HG02870 (cell line): ENCODE measurements around the gene RAB7B.

Experiments used
- ATAC-seq: cut with Tn5 transposase; IDR thresholded peaks from one replicate; pipeline ENCODE4 v1.9.1; 2021; ENCODE audit warnings: mild to moderate bottlenecking, moderate library complexity; ENCODE audit not compliant: unreplicated experiment

Gene RAB7B

DNA sequence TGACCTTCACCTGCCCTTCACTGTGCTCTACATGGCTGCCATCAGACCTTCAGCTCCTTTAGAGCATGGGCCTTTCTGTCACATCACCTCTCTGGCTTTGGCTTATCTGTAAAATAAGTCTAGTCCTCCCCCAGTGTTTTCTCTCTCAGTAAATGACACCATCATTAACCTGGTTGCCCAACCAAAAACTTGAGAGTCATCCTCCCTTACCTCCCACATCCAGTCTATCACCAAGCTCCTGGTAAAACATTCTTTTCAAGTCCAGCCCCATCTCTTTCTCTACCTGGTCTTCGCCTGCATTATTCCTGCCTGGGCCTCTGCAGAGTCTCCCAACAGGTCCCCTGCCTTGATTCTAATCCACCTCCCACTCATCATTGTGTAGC lies 73.0 kb downstream of the RAB7B start:
- ATAC-seq = no peak

DNA sequence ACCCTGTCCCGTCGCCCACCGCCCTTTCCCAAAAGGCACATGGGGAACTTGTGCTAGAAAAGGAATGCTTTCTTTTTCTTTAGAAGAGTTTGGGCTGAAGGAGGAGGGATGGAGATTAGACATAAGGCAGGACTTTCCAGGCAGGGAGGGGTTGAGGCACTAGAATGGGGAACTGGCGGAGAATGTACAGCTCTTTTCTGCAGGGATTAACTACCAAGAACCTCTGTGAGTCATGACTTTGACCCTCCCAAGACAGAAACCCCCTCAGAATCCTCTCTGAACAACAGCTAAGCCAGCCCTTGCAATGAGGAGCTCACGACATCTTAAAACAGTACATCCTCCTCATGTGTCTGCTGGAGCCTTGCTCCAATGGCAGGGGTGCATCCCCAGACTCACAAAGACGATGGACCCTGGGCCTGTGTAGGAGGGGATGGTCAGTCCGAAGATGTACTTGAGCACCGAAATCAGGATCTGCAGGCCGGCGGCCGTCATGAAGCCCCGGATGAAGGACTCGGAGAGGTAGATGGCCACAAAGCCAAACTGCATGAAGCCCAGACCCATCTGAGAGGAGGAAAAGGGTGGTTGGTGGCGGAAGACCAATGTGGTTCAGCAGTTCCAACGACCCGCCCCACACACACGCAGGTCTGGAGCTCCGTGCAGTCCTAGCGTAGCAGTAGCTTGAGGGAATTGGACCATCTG lies 73.5 kb downstream of the RAB7B start:
- ATAC-seq = no peak

DNA sequence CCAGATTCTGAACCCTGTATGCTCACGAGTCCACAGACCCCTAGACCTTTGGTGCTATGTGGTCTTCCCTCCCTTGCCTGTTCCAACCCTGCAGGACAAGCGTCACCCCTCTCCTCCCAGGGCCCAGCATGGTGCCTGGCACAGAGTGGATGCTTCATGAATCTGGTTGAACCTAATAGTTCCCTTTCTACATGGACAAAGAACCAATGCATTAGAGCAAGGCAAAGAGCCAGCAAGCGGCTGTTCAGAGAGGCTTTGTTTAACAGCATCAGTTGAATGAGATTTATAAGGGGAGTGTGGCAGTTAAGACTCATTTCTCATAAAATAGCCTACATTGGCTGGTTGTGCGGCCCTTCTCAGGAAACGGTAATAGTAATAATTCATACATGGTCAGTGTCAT lies 74.9 kb downstream of the RAB7B start:
- ATAC-seq = no peak

DNA sequence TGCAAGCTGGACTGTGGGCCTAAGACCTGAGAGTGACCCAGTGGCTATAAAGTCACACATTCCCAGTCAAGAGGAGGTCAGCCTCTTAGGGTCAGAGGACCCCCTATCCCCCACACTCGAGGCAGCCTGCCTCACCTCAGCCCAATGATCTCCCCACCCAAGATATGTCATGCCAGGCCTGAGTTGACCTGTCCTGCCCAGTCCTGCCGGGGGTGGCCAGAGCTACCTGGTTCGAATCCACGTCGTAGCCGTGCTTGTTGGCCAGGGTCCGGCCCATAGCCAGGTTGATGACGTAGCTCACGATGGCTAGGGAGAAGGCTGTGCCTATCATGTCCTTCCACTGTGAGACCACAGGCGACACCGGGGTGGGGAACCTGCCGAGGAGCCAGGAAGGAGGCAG lies 75.5 kb downstream of the RAB7B start:
- no peak for ATAC-seq

DNA sequence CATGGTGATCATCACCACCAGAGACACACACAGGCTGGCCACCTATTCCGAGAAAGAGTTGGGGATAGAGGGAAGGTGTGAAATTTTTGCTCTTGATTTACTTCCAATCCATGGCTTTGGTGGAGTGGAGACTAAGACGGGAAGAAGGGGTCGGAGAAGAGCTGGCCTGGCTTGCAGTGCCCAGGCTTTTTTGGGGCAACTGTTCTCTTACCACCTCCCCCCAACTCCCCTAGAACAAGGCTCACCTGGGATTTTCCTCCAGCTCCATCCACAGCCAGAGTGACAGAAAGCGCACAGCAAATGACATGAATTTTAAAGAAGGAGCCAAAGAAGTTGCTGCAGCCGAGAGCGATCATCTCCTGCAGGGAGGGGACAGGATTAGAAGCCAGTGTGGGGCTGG lies 75.9 kb downstream of the RAB7B start:
- no peak for ATAC-seq
